Measurements from ENCODE around the gene CDHR1.
"Not testable (repeated sequence)": the region's sequence is repeated elsewhere in the genome, so short reads cannot be mapped to it uniquely, and the experiment has no call there.

CDHR1 gene

GRCh38 chr10:84194424-84195043, at the start of gene CDHR1:
Gene CDHR1, plus strand, starts transcription at chr10:84194537. Its CDS starts 224 bp downstream, at chr10:84194761.
- DNase-seq = peak in 1 of 2 donors; percentile 31

GRCh38 chr10:84147347-84147746, 47.0 kb upstream of the CDHR1 start:
- DNase-seq = no peak

DNA sequence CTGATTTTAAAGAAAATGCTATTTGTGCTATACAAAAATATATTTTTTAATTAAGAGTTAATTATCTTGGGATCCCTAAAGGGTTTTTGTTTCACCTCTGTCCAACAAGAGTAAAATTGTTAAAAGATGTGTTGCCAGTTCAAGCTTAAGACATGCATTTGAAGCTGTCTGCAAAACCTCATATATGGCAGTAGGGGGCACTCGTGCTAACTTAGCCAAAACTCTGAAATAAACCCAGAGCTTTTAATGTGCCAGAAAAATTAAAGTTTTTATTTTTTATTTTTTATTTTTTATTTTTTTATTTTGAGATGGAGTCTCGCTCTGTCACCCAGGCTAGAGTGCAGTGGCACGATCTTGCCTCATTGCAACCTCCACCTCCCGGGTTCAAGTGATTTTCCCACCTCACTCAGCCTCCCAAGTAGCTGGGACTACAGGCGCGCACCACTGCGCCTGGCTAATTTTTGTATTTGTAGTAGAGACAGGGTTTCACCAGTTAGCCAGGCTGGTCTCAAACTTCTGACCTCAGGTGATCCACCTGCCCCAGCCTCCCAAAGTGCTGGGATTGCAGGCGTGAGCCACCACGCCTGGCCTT, 46.2 kb upstream of the CDHR1 start:
- DNase-seq = not testable (repeated sequence)

GRCh38 chr10:84149854-84150253, 44.5 kb upstream of the CDHR1 start:
- DNase-seq = no peak

DNA sequence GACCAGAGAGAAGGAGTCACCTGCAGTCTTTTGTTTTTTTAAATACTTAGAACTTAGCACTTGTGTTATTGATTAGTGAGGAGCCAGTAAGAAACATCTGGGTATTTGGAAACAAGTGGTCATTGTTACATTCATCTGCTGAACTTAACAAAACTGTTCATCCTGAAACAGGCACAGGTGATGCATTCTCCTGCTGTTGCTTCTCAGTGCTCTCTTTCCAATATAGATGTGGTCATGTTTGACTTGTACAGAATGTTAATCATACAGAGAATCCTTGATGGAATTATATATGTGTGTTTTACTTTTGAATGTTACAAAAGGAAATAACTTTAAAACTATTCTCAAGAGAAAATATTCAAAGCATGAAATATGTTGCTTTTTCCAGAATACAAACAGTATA, 41.6 kb upstream of the CDHR1 start:
- no peak for DNase-seq

DNA sequence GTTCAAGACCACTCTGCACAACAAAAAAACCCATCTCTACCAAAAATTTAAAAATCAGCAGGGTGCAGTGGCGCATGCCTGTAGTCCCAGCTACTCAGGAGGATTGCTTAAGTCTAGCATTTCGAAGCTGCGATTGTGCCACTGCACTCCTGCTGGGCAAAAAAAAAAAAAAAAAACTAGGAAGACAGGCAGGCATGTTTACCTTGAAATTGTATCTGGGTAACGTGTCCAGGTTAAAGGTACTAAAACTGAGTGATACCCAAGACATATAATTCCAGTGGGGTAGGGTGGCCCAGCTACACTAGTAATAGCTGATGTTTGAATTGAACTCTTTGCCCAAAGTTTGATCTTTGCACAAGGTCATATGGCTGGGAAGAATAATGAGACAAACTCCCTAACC, 38.8 kb upstream of the CDHR1 start:
- DNase-seq = no peak

DNA sequence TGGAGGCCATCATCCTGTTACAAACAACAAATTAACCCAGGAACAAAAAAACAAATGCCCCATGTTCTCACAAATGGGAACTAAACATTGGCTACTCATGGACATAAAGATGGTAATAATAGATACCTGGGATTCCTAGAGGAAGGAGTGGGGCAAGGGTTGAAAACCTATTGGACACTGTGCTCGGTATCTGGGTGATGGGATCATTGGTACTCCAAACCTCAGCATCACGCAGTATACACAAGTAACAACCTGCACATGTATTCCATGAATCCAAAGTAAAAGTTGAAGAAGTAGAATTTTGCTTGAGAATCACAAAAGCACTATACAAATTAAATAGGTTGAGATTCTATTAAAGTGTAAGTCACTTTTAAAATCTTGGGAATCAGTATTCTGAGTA, 38.3 kb upstream of the CDHR1 start:
- no peak for DNase-seq

DNA sequence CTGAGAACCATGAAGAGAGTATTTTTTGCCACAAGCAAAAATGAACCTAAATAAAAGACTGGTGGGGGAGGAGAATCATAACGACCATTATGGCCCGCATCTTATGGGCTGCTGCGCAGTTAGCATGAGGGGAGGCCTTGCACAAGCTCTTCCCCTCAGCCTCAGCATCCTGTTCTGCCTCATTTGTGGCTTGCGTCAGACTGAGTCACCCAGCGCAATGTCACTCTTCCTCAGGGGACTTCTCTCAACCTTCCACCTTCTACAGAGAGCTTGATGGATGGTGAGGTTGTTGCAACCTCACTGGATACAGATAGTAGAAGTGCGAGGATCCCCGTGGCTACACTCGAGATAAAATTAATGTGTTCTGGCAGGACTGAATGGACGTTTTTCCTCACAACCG, 37.6 kb upstream of the CDHR1 start:
- DNase-seq = peak; percentile 32 to 33

- DNase-seq = no peak
Observed at GRCh38 chr10:84158061-84158460, 36.3 kb upstream of the CDHR1 start.

DNA sequence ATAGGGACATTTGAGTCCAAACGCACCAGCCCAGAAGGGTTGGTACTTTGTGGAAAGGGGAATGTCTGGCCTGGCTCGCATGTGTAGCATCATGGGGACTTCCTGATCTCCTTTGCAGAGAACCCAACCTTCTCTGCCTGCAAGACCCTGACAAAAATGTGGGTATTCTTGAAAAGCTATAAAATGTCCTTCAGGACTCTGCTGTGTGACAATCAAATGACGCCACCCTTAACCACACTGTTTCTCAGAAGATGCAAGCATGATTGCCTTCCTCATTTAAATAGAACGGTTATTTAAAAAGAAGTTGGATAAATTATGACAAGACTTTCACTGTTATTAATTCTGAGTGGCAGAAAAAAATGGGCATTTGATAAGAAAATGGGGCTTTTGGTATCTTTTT, 35.8 kb upstream of the CDHR1 start:
- DNase-seq = no peak

GRCh38 chr10:84159076-84159685, 35.2 kb upstream of the CDHR1 start:
- no peak for DNase-seq

DNA sequence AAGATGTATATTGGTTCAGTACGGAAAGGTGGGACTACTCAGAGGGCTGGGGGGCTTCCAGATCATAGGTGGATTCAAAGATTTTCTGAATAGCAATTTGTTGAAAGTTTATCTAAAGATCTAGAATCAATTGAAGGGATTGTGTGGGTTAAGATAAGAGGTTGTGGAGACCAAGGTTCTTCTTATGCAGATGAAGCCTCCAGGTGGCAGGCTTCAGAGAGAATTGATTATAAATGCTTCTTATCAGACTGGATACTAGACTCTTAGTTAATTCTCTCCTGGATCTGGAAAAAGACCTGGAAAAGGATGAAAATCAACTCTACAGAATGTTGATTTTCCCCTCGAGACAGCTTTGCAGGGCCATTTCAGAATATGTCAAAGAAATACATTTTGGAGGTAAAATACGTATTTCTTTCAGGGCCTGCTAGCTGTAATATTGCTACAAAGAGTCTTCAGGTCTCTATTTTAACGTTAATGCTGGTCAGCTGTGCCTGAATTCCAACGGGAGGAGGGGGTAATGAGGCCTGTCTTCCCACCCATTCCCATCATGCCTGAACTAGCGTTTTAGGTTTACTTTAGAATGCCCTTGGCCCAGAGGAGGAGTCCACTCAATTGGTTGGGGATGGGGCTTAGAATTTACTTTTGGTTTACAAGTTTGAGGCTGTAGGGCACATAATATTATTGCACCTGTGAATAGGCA, 33.5 kb upstream of the CDHR1 start:
- DNase-seq = no peak

DNA sequence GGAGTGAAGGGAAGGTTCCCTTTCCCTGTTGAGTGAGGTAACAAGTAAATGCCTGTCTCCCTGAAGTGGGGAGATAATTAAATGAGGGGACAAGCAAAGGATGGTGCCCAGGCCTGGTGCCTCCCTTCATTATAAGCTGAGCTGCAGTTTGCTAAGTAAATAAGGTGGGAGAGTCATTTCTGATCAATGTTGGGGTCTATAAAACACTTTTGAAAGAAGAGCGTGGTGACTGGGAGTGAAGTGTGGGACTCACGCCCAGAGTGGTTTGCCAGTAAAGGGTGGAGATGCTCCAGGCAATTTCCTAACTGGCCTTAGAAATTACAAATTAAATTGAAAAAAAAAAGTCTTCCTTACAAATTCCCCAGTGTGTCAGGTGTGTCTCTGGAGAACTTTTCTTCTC, 30.3 kb upstream of the CDHR1 start:
- DNase-seq = no peak

GRCh38 chr10:84164442-84164841, 29.9 kb upstream of the CDHR1 start:
- no peak for DNase-seq

- no peak for DNase-seq
Observed at GRCh38 chr10:84166620-84167288, 27.6 kb upstream of the CDHR1 start.

GRCh38 chr10:84167289-84167653, 27.1 kb upstream of the CDHR1 start:
- not testable (repeated sequence) for DNase-seq

- not testable (repeated sequence) for DNase-seq
Observed at GRCh38 chr10:84168382-84168781, 26.0 kb upstream of the CDHR1 start.

GRCh38 chr10:84171237-84171636, 23.1 kb upstream of the CDHR1 start:
- not testable (repeated sequence) for DNase-seq

- not testable (repeated sequence) for DNase-seq
Observed at GRCh38 chr10:84171700-84172466, 22.5 kb upstream of the CDHR1 start.

DNA sequence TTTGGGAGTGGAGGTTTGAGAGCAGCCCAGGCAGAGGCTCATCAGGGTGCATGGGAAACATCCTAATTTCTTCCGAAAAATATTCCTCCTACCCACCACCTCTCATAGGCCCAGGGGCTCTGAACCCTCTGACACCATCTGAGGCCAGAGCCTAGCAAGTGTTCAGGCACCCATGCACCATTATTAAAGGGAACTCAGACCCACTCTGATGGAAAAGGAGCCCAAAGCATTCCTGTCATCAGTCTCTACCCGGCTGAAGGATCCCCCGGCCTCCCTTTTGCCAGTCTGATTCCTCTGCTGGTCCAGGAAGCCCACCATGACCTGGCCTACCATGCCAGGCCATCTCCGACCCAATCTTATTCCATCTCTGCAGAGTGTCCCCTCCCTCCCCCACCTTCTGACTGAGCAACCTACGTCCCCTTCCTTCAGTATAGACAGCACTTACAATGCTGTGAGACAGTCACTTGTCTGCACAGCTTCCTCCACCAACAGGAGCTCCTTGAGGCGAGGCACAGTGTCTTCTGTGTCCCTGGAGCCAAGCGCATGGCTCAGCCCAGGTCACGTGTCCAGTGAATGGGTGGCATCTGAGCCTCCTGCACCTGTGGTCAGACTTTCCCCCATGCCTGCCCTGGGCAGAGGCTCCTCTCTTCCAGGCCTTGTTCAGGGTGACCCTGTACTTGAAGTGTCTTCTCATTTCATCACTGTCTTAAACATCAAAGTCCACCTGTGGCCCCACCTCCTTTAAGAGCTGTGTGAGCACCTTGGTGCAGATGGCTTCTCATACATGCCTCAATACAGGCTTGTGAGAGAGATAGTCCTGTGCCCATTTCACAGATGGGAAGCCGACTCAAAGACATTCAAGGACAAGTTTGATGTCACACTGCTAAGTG, 21.6 kb upstream of the CDHR1 start:
- no peak for DNase-seq

DNA sequence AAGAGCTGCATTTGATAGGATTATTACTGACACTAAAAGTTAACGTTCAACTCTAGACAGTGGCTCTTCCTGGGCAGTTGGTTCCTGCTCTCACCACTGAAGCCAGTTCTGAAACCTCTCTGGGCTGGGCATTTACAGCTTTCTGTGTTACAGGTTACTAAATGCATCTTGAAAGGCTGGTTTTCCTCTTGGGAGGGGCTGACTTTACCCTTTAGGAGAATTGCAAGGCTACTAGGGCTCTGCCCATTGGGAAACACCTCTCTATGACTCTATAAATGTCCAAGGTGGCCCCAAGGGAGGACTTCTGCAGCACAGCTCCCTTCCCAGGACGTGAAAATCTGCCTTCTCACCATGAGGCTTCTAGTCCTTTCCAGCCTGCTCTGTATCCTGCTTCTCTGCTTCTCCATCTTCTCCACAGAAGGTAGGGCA, 20.8 kb upstream of the CDHR1 start, which contains the start of gene GPR15LG:
Gene GPR15LG, plus strand, starts transcription at position 301 of the 429 bp plus-strand sequence. Its CDS starts 51 bp downstream, at position 352.
- DNase-seq = no peak
